HG03095 (cell line): ENCODE measurements around the gene IFT172.

ENCODE experiments used
- ATAC-seq: cut with Tn5 transposase; IDR thresholded peaks from one replicate; pipeline ENCODE4 v1.9.1; 2021; ENCODE audit warnings: moderate library complexity; ENCODE audit not compliant: unreplicated experiment

Gene IFT172

GRCh38 chr2:27494284-27494943, 4.9 kb upstream of the IFT172 start:
- ATAC-seq, result no peak

DNA sequence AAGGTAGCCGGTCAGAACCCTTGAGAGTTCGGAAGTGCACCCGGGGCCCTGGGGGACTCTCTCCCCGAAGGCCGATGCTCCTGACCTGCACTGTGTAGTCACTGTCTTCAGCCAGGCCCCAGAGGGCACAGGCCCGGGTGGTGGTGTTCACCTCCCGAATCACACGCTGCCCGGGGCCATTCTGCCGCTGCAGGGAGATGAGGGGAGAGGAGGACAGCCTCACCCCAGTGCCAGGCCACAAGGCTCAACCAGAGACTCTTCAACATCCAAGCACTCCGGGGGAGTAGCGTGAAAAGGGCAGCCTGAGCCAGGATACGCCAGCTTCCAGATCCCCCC, 4.4 kb upstream of the IFT172 start:
- no peak for ATAC-seq

DNA sequence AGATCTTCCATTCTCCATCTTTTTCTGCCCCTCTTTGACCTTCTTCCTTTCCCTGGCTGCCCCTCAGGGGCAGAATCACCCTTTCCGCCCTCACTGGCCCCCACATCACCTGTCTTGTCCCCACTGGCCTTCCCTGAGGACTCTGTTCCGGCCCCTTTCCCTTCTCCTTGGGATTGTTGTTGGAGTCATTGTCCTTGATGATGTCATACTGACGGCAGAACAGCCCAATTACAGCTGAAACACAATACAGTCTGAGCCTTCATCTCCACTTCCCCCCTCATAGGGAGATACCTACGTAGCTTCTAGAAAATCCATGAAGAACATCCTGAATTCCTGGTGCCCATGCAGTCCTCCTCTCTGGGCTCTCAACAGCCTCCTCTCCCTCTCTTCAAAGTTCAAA, 3.0 kb upstream of the IFT172 start:
- no peak for ATAC-seq

DNA sequence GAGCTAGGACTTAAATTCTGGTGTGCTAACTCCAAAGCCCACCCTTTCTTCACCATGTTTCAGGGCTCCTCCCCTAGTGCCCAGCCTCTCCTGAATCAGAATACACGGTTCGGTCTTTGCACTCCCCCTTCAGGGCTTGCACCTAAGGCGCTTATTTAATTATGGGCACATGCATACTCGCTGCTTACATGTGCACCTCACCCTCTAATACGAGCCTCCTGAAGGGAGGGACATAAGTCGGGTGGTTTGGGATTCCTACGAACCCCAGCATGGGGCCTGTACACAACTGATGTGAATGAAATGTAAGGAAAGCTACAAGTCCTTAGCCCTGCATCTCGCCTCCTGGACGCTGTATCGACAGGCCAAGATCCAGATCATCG, 435 bp downstream of the IFT172 start:
- ATAC-seq, result no peak

GRCh38 chr2:27485496-27485895, 4.0 kb downstream of the IFT172 start:
- no peak for ATAC-seq

DNA sequence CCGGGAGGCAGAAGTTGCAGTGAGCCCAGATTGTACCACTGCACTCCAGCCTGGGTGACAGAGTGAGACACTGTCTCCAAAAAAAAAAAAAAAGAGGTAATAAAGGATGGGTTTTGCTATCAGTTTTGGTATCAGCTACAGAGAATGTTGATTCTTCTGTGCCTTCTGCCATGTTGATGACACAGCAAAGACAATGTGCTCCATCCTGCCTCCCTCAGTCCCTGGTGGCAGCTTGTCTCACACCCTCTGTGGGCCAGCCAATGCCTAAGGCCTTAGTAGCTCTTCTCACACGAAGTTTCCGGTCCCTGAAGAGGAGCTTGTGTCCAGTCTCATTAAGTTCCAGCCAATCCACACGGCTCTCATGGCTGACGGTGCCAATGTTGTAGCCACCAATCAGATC, 17.6 kb downstream of the IFT172 start:
- ATAC-seq, result no peak

GRCh38 chr2:27464443-27464842, 25.1 kb downstream of the IFT172 start:
- no peak for ATAC-seq

- no peak for ATAC-seq
Measured at GRCh38 chr2:27461118-27461517, 28.4 kb downstream of the IFT172 start.

DNA sequence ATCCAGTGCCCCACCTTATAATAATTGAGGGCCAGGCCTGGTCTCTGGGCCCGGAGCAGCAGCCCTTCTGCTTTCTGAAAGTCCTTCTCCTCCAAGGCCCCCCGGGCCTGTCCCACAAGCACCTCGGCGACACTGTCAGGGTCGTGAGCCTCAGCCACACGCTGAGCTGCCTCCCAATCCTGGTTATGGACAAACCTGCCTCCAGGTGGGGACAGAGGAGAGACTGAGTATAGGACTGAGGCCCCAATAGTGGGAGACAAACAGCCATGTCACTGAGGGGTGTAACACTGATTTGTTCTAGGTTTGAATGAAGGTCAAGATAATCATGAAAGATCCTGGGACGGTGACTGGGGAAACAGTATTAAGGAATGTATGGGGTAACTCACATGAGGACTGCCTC, 35.6 kb downstream of the IFT172 start:
- ATAC-seq, result no peak

DNA sequence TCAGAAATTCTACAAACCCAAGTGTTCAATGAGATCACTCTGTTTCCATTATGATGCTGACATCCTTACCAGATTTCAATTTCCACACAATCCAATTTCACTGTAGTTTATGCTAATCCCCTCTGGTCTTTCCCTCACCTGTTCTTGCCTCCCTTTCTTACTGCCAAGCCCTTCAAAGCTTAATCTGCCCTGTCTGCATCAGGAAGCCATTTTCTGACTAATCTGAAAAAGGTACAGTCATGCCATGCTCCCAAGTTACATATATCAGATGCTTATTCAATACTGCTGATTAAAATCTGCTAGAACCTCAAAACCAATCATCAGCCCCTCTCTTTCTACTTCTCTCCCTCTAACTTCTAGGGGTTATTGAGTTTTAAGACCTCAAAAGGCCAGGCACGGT, 38.4 kb downstream of the IFT172 start:
- ATAC-seq, result no peak

DNA sequence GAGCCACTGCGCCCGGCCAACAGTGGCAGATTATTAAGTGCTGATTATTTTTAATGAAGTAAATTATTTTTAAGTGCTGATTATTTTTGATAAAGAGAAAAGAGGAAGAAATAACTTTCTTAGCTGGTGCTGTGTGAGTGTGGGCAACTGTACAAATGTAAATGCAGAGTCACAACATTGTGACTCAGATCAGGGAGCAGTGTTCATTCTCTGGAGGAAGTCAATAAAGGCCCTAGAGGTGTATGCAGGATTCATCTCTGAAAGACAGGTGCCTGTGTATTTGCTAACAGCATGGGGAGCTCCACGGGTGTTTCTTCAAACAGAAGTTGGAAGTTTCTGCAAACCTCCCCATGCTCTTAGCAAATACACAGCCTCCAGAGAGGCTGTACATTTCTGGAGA, 41.2 kb downstream of the IFT172 start:
- ATAC-seq, result no peak

DNA sequence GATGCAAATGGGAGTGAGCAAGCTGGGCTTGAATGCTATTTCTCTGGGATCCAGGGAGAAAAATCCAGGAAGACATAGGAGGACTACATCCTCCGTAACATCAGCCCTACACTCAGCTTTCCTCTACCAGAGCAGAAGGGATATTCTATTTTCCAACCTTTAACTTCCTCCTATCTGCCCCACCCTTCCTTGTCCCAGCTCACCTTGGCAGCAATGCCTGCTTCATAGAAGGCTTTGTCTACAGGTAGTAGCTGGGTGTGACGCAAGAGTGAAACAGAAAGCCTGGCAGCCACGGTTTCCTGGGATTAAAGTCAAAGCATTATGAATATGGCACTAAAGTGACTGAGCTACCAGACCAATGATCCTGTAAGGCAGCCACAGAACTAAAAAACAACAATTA, 43.5 kb downstream of the IFT172 start:
- ATAC-seq, result no peak

DNA sequence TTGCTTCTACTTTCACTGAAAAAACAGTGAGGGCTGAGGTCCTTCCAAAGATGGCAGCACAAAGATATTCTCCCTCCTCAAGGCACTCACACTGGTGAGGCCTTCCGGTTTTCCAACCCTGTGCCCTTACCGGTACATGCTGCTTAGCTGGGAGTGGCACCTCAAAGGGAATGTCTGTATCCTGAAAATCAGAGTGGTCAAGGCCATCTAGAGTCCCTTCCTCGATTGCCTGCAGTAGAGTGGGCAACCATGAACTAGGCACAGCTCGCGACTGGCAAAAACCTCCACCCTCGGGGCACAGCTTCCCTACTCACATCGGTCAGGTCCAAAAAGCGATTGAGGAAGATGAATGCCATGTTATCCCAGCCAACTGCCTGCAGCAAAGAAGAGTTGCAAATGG, 43.9 kb downstream of the IFT172 start:
- no peak for ATAC-seq

DNA sequence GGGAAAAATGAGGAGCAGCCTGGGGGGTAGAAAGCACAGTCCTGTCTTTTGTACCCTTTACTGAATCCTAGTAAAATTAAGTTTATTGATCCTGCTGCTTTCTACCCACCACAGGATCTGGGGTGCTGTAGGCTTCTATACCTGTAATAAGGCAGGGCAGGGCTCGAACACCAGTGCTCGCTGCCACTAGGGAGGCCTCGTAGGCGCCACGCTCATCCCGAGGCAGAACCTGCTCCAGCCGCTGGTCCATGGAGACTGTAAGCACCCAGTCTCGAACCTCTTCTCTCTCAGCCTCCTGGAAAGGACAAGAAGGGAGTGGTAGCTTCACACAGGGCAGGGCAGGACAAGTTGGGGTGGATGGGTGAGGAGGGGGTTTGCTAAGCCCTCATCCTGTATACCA, 44.4 kb downstream of the IFT172 start:
- no peak for ATAC-seq

- no peak for ATAC-seq
Measured at GRCh38 chr2:27442920-27443282, 46.6 kb downstream of the IFT172 start.

DNA sequence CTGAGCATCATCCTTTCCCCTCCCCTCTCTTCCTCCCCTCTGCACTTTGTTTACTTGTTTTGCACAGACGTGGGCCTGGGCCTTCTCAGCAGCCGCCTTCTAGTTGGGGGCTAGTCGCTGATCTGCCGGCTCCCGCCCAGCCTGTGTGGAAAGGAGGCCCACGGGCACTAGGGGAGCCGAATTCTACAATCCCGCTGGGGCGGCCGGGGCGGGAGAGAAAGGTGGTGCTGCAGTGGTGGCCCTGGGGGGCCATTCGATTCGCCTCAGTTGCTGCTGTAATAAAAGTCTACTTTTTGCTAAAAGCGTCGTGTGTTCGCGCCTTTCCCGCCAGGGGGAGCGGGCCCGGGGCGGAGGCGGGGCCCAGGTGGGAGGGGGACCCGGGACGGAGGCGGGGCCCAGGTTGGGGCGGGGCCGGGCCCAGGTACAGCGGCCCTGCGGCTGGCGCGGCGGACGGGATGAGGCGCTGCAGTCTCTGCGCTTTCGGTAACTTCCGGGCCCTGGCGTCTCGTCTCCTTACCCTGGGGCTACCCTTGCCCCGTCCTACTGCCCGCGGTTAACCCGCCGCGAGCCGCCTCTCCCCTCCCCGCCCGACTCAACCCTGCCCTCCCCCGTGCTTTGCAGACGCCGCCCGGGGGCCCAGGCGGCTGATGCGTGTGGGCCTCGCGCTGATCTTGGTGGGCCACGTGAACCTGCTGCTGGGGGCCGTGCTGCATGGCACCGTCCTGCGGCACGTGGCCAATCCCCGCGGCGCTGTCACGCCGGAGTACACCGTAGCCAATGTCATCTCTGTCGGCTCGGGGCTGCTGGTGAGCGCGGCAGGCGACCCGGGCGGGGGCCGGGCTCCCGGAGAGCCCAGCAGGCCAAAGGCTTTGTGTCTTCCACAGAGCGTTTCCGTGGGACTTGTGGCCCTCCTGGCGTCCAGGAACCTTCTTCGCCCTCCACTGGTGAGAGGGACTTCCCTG, 47.3 kb downstream of the IFT172 start, which contains the start of gene KRTCAP3:
KRTCAP3 (plus strand) TSS at position 424 of the 962 bp plus-strand sequence; CDS start at position 456, 32 bp downstream.
- no peak for ATAC-seq

- no peak for ATAC-seq
Measured at GRCh38 chr2:27441226-27441926, 48.2 kb downstream of the IFT172 start.

GRCh38 chr2:27435628-27436027, 53.9 kb downstream of the IFT172 start:
- no peak for ATAC-seq

GRCh38 chr2:27431395-27431794, 58.1 kb downstream of the IFT172 start:
- ATAC-seq, result no peak

- ATAC-seq, result peak; percentile 65
Measured at GRCh38 chr2:27428978-27429541, 60.5 kb downstream of the IFT172 start.

GRCh38 chr2:27428213-27428977, 61.1 kb downstream of the IFT172 start, which contains the start of gene NRBP1:
TSS of gene NRBP1 (plus strand) at chr2:27428631. CDS start at chr2:27433274, 4,643 bp downstream.
- ATAC-seq, result peak; percentile 86
